Astrocyte of the spinal cord (primary cell): Measurements from ENCODE around the gene GYS1.
"Not testable (repeated sequence)": the region's sequence is repeated elsewhere in the genome, so short reads cannot be mapped to it uniquely, and the experiment has no call there.

Experiments
- DNase-seq: peaks from one replicate; pipeline ENCODE4 v3.0.0; 2011; ENCODE audit warnings: low read depth, low spot score
- H3K4me3 ChIP-seq: 2 replicates; pipeline ENCODE4 v1.5.1; 2011; ENCODE audit warnings: low read depth, mild to moderate bottlenecking, low read length, moderate library complexity
- CTCF ChIP-seq: IDR thresholded peaks from 2 replicates; pipeline ENCODE4 v1.5.1; 2012; ENCODE audit warnings: low read depth, mild to moderate bottlenecking, low read length, inconsistent platforms
- in situ Hi-C: cut with HindIII; loops from 2 replicates; pipeline ENCODE4 v1.10.0; 2017; ENCODE audit warnings: low sequenced_read_pairs

The GYS1 gene

GRCh38 chr19:49025088-49025487 is 32.0 kb upstream of the GYS1 start:
- in situ Hi-C loops, H3K4me3 ChIP-seq, DNase-seq: not testable (repeated sequence)

DNA sequence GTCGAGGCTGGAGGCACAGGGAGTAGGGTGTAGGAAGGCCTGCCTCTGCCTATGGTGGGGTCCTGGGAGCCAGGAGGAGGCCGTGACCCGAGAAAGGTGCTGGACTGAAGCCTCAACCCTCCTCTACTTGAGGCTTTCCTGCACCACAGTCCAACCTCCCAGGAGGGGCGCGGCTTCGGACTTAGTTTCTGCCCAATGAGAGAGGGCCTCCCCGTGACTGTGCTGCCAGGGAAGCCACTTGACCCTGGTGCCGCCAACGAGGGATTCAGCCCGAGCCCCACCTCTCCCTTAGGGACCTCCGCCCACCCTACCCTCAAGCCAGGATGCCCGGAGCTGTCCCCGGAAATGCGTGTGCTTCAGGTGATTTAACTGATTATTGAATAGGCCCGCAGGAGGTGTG is 31.1 kb upstream of the GYS1 start, which contains the start of gene CGB3:
Gene CGB3 (minus strand): TSS at position 101 of the 400 bp plus-strand sequence. CDS start 362 bp downstream, outside the sequence.
- in situ Hi-C loops, DNase-seq, H3K4me3 ChIP-seq: not testable (repeated sequence)

GRCh38 chr19:49022116-49022515 is 29.0 kb upstream of the GYS1 start:
- in situ Hi-C loops = no loop called here
- DNase-seq = no peak
- TF ChIP-seq CTCF = no peak
- H3K4me3 ChIP-seq = no peak overlapping the region

- in situ Hi-C loops = no loop called here
- no peak for TF ChIP-seq CTCF
- H3K4me3 ChIP-seq = no peak overlapping the region
- no peak for DNase-seq
Measured at GRCh38 chr19:49020931-49021895, 28.1 kb upstream of the GYS1 start.

- no peak for TF ChIP-seq CTCF
- in situ Hi-C loops = no loop called here
- H3K4me3 ChIP-seq = no peak overlapping the region
- DNase-seq = no peak
Measured at GRCh38 chr19:49020342-49020741, 27.2 kb upstream of the GYS1 start.

DNA sequence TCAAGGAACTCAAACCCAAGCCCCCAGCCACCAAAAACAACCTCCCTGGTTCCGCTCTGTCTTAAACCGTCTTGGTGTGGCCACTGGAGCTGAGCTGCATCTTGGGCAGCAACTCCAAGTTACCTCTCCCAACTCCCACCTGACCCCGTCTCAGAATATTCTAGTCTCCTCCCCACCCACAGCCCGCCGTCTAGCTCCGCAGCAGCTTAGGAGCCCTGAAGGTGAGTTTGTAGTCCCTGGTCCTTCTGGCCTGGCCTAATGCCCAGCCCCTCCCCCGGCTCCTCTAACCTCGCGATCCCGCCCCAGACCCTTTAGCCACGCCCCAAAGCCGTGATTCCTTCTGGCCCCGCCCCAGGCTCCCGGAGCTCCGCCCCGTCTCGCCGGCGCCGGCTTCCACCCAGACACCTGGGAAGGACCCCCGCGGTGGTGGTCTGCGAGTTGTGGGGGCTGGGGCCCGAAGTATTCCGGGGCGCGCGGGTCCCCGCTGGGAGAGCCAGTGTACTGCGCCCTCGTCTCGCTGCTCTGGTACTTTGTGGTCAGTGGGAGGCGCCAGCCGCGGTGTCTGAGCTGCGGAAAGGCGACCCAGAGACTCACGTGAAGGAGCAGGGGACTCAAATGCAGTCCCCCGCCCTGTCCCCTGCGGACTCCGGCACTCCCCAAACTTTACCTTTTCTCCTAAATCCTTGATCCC is 26.3 kb upstream of the GYS1 start:
- in situ Hi-C loops = no loop called here
- no peak for DNase-seq
- no peak for TF ChIP-seq CTCF
- H3K4me3 ChIP-seq = no peak overlapping the region

DNA sequence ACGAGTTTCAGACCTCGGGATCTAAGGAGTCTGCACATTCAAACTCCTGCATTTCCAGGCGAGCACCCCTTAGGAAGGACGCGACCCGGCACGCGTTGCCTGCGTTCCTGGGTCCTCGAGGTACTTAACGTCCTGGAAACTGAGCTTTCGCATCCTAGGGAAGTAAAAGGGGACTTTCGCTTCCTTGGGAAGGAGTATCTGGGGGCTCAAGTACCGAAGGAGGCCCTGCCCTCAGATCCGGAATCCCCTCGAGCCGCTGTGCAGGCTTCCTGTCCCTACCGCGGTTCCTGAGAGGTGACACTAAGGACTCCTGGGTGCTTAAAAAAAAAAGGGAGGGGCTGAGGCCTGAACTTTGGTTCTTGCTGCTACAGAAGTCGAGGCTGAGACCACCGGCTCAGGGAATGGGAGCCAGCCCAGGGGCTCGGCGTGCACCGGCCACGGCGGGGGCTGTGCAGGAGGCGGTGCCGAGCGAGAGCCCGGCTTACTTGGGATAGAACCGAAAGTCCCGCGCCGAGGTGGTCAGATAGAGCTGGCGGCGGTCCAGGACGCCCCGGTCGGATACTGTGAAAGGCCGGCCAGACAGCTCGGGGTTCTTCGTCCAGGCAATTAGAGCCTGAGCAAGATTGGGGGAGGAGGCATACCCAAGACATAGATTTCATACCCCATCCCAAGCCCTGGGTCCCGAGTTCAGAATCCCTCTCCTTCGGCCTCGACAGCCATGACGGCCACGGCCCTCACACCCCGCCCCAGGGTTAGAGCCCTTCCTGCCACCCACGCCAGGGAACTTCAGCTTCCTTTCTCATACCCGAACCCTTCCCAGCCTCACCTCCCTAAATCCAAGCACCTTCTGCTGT is 25.5 kb upstream of the GYS1 start:
- peak overlapping the region; percentile 24 for H3K4me3 ChIP-seq
- DNase-seq, in situ Hi-C loops: not testable (repeated sequence)
